Activated CD4-positive, CD25-positive, alpha-beta regulatory T cell (primary cell): ENCODE results near the gene SMARCC1.
"Not testable (repeated sequence)": the region's sequence is repeated elsewhere in the genome, so short reads cannot be mapped to it uniquely, and the experiment has no call there.

Experiments used
- DNase-seq, 4 experiments: peaks; one replicate each; lab custom pipeline; 2025; lab: John Stamatoyannopoulos, UW

Gene SMARCC1

DNA sequence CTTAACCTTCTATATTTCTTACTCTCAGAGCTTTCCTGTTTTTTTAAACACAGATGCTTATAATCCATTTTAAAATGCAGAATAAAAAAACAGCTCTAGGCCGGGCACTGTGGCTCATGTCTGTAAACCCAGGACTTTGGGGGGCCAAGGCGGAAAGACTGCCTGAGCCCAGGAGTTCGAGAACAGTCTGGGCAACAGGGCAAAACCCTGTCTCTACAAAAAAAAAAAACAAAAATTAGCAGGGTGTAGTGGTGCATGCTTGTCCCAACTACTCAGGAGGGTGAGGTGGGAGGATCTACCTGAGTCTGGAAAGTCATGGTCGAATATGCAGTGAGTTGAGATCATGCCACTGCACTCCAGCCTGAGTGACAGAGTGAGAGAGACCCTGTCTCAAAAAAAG lies 15.5 kb downstream of the SMARCC1 start:
- DNase-seq: no peak

DNA sequence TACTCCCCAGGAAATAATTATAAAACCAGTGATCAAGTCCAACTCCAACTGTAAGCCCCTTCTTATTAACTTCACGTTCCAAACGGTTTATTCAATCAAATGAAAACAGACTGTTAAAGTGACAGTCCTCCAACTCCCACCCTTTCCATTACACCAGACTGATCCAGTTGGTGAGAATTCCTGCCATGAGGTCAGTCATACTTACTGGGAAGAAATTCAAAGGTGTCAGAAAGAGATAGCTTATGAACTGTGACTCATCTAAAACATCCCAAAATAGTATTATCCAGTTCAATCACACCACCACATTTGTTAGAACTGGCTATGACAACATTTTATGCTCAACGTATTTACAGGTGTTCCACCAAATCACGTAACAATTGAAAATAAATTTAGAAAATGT lies 19.5 kb downstream of the SMARCC1 start:
- DNase-seq: no peak

DNA sequence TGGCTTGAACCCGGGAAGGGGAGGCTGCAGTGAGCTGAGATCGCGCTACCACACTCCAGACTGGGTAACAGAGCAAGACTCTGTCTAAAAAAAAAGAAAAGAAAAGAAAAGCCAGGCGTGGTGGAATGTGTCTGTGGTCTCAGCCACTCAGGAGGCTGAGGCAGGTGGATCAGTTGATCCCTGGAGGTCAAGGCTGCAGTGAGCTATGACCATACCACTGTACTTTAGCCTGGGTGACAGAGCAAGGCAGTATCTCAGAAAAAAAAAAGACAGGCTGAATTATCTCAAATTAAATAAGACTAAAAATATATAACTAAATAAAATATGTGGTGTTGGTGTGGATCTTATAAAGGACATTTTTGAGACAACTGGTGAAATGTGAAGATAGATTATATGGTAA lies 20.6 kb downstream of the SMARCC1 start:
- no peak for DNase-seq

DNA sequence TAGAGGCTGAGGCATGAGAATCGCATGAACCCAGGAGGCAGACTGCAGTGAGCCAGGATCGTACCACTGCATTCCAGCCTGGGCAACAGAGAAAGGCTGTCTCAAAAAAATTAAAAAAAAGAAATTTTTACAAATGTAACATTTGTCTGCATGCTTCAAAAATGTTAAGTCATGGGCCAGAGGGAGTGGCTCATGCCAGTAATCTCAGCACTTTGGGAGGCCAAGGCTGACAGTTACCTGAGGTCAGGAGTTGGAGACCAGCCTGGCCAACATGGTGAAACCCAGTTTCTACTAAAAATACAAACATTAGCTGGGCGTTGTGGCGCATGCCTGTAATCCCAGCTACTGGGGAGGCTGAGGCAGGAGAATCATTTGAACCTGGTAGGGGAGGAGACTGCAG lies 21.5 kb downstream of the SMARCC1 start:
- DNase-seq: not testable (repeated sequence)

DNA sequence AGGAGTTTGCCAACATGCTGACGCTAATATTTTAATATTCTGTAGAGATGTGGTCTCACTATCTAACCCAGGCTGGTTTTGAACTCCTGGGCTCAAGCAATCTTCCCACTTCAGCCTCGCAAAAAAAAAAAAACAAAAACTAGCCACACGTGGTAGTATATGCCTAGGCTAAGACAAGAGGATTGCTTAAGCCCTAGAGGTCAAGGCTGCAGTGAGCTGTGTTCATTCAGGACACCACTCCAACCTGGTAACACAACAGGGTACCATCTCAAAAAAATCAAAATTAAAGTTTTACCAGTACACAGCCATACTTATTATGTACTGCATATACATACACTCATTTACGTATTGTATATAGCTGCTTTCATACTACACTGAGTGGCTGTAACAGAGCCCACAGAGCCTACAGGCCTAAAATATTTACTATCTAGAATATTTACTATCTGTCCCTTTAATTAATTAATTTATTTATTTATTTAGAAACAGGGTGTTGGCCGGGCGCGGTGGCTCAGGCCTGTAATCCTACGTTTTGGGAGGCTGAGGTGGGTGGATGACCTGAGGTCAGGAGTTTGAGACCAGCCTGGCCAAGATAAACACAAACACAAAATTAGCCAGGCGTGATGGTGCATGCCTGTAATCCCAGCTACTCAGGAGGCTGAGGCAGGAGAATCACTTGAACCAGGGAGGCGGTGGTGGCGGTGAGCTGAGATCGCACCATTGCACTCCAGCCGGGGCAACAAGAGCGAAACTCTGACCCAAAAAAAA lies 23.2 kb downstream of the SMARCC1 start:
- DNase-seq: no peak

DNA sequence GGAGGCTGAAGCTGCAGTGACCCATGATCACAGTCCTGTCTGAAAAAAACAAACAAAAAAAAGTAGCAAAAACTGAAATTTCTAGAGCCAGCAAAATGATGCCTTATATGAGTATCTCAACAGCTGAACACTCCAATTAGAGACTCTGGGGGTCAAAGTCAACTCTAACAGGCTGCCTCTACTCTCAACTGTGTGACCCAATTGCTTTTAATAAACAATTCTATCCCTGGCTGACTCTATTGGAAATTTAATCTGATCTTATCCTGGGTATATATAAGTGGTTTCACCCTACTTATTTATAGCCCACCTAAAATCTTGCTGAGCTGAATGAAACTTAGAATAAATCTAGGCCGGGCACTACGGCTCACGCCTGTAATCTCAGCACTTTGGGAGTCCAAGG lies 29.0 kb downstream of the SMARCC1 start:
- DNase-seq: no peak

DNA sequence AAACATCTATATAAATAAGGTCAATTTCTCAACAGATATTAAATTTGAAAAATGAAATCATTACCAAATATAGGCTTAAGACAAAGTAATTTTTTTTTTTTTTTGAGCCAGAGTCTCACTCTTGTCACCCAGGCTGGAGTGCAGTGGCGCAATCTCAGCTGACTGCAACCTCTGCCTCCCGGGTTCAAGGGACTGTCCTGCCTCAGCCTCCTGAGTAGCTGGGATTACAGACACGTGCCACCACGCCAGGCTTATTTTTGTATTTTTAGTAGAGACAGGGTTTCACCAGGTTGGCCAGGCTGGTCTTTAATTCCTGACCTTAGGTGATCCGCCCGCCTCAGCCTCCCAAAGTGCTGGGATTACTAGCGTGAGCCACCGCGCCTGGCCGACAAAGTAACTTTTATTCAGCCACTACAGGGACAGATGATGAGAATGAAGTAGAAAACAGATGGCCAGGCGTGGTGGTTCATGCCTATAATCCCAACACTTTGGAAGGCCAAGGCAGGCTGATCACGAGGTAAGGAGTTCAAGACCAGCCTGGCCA lies 30.8 kb downstream of the SMARCC1 start:
- not testable (repeated sequence) for DNase-seq

DNA sequence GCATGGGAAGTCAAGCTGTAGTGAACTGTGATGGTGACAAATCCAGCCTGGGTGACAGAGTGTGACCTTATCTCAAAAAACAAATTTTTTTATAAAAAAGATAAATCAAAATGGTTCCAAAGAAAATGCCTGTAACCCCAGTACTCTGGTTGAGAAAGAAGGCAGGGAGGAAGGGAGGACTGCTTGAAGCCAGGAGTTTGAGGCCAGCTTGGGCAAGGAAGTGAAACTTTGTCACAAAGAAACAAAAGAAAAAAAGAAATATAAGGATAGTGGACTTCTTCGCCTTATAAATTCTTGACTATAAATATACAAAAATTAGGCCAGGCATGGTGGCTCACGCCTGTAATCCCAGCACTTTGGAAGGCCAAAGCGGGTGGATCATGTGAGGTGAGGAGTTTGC lies 34.1 kb downstream of the SMARCC1 start:
- no peak for DNase-seq

DNA sequence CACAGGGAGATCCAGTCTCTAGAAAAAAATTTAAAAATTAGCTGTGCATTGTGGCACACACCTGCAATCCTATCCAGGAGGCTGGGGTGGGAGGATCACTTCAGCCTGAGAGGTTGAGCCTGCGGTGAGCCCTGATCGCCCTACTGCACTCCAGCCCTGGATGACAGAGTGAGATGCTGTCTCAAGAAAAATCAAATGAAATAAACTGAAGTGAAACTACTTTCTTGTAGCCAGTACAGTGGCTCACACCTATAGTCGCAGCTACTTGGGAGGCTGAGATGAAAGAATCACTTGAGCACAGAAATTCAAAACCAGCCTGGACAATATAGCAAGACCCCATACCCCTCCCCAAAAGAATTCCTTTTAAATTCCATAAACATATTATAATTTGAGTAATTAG lies 35.4 kb downstream of the SMARCC1 start:
- DNase-seq: no peak

DNA sequence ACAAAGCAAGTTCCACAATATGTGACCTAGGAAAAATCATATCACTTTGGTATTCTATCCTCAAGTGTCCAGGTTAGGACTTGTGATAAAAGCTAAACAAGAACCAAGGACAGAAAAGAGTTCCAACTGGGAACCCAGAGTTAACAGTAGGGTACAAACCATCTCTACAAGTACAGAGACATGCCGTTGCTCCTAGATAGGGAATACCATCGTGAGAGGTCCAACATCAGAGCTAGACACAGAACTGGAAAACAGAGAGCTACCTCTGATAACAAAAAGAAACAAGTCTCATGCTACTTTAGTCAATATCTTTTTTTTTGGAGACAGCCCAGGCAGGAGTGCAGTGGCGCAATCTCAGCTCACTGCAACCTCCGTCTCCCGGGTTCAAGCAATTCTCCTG lies 37.8 kb downstream of the SMARCC1 start:
- DNase-seq: no peak

DNA sequence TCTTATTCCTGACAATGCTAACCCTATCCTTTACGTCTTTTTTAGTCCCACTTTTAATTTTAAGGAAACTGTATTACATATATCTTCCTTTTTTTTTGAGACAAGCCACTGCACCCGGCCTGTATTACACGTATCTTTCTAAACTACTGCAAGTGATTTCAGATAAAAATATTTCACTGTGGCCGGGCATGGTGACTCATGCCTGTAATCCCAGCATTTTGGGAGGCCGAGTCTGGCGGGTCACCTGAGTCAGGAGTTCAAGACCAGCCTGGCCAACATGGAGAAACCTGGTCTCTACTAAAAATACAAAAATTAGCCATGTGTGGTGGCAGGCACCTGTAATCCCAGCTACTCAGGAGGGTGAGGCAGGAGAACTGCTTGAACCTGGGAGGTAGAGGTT lies 38.3 kb downstream of the SMARCC1 start:
- DNase-seq: not testable (repeated sequence)

DNA sequence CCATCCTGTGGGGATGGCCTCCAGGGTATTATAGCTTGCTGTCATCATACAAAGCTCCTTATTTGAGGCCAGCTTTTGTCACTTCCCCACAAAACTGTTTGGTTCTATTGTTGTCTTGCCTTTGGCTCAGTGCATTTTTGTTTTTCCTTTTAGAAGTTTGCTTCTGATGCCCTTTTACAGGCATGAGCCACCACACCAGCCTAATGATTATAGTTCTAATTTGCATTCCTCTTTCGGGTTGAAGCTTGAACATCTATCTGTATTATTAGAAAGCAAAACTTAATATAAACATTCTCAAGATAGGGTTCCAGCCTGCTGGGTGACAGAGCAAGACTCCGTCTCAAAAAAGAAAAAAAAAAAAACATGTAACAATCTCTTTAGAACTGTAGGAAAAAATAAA lies 39.8 kb downstream of the SMARCC1 start:
- no peak for DNase-seq

DNA sequence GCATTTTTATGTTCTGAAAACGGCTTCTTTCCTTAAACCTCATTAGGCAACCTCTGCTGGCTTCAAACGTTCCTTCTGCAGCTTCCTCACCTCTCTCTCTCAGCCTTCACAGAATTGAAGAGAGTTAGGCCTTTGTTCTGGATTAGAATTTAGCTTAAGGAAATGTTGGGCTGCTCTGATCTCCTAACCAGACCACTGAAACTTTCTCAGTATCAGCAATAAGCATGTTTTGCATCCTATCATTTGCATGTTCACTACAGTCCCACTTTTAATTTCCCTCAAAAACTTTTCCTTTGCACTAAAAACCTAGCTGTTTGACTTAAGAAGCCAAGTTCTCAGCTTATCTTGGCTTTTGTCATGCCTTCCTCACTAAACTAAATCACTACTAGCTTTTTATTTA lies 49.5 kb downstream of the SMARCC1 start:
- DNase-seq: no peak

DNA sequence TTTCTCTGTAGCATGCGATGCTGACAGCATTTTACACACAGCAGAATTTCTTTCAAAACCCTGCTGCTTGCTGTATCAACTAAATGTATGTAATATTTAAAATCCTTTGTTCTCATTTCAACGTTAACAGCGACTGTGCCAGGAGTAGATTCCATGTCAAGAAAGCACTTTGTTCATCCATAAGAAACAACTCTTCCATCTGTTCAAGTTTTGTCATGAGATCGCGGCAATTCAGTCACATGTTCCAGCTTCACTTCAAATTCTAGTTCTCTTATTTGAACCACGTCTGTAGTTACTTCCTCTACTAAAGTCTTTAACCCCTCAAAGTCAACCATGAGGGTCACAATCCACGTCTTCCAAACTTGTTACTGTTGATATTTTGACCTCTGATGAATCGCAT lies 50.6 kb downstream of the SMARCC1 start:
- DNase-seq: no peak

DNA sequence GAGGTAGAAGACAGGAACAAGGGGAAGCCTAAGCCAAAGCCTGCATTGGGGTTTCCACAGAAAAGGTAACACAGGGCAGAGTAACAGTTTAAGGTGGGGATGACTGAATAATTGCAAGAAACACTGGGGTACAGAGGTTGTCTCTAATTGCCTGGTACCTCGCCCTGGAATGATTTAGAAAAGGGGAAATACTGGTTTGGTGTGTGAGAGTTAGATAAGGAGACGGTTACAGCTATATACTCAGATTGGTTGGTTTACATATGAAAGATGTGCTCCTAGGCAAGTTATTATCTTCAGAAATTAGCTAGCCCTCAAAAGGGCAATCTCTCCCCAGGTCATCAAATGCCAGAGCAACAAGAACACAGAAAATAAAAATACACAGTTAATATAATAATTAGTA lies 58.8 kb downstream of the SMARCC1 start:
- no peak for DNase-seq

DNA sequence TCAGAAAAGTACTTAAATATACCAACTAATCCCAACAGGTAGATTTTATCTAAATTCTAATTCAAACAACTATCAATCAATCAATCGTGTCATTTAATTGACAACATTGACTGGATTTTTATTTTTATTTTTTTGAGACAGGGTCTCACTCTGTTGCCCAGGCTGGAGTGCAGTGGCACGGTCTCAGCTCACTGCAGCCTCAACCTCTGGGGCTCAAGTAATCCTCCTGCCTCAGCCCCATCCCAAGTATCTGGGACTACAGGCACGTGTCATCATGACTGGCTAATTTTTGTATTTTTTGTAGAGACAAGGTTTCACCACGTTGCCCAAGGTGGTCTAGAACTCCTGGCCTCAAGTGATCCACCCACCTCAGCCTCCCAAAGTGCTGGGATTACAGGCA lies 64.2 kb downstream of the SMARCC1 start:
- not testable (repeated sequence) for DNase-seq

DNA sequence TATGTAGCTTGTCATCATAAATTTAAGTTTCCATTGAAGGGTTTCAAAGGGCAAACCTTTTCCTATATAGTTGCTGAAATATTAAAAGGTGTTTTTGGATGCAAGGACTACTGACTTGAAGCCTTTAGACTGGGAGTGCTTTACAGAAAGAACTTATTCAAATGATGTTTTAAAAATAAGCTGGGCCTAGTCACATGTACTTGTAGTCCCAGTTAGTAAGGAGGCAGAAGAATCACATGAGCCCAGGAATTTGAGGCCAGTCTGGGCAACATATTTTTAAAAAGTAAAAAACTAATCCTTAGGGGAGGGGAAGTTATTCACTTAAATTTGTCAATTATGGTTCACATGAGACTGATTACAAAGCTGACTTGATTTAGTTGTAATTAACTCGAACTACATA lies 65.0 kb downstream of the SMARCC1 start:
- DNase-seq: no peak

DNA sequence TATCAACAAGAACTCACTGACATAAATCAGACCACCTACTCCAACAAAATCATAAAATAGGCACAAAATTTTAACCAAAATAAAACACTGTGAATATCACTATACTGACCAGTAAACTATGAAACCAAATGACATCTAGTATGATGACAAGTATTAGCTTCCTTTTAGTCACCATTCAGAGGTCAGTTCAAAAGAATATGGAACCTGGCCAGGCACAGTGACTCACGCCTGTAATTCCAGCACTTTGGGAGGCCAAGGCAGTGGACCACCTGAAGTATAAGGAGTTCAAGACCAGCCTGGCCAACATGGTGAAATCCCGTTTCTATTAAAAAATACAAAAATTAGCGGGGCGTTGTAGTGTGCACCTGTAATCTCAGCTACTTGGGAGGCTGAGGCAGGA lies 65.8 kb downstream of the SMARCC1 start:
- no peak for DNase-seq

DNA sequence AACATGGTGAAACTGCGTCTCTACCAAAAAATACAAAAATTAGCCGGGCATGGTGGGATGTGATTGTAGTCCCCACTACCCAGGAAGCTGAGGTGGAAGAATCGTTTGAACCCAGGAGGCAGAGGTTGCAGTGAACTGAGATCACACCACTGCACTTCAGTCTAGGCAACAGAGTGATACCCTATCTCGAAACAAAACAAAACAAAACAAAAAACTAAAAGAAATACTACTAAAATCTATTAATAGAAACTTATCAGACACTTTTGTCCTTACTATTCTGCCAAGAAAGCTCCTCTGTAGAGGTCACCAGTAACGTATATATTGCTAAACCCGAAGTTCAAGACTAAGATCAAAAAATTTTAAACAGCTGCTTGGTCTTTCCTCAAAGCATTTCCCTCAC lies 67.1 kb downstream of the SMARCC1 start:
- no peak for DNase-seq

DNA sequence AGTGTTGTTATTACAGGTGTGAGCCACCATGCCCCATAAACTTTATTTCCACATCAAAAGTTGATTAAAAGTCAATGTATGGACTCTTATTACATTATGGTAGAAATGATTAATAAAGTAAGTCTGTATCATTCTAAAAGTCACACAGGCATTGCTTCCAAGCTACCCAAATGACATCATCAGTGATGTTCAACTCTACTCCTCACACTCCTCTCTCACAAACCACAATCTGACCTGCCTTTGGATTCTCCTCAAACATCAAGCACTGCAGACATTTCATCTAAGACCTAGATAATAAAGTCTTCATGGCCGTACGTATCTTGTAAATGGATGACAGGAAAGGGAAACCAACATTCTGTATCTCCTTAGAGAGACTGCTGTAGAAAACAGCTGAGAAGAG lies 68.0 kb downstream of the SMARCC1 start:
- no peak for DNase-seq

DNA sequence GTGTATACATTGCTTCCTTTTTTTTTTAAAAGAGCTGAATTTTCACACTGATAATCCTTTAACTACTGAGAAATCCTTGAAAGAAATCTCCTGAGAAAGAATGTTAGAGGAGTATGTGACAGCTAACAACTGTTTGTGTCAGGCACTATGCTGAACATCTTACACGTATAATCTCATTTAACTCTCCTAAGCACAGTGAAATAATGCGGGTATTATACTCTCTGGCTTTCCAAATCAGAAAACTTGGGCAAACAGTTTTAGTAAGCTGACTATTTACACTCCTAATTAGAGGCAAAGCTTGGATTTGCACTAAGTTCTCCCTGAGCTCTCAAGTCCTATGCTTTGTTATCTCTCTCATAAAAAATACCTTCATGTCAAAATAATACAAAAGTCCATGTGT lies 69.3 kb downstream of the SMARCC1 start:
- no peak for DNase-seq

DNA sequence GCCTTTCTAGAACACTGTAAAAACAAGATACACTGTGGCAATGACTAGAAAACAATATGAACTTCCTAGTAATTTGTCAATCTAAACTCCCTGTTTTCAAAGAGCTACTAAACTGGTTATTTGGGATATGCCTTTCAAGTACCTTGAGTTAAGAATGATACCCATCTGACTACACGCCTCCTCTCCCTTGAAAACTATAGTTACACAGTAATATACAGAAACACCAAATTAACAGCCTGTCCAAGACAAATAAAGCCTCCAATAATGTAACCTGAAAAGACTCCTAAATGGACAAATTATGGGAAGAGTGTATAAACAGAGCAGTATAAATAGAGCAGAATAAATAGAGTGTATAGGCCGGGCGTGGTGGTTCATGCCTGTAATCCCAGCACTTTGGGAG lies 70.1 kb downstream of the SMARCC1 start:
- no peak for DNase-seq

DNA sequence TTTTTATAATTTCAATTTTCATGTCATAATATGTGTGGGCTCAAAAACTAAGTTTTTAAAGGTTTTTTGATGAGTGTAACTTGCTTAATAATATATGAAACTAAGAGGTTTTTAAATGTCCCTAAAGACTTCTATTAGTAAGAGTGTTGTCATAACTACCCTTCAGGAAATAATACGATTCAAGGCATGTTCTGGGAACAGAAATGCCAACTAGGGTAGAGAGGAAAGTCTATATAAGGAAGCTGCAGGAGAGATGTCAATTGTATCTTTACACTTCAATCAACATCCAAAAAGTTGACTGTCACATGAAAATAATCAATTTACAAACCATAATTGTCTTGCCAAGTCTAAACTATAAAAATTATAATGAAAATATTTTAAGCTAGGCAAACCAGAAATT lies 76.3 kb downstream of the SMARCC1 start:
- no peak for DNase-seq

DNA sequence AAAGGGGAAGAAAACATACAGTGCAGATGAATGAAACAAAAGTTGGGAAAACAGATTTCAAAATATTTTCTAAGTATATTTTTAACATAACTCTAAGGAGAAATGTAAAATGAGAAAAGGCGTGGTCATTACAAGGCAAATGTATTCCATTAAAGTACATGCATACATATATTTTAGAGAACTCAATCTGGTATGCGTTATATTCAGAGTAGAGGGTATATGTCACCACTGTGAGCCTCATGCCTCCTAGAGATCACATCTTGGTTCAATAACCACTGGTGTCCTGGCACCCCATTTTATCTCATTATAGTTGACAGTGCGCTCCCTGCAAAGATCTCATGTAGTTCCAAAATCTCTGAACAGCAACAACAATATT lies 77.5 kb downstream of the SMARCC1 start:
- DNase-seq: no peak
